Mucosa of descending colon (tissue), 3 donors: ENCODE data around the gene ATRIP. TPM values are rescaled to one million over a fixed set of nuclear protein-coding genes. Genes with fewer than 3 reads are reported as not detected.
"Not testable (repeated sequence)": the region's sequence is repeated elsewhere in the genome, so short reads cannot be mapped to it uniquely, and the experiment has no call there.

Source experiments
- ATAC-seq: fragments of 200-7000 bp; cut with Tn5 transposase; one replicate; pipeline ENCODE4 v1.9.1; 2020; ENCODE audit warnings: mild to moderate bottlenecking, moderate library complexity
- DNase-seq, 3 donors: peaks; one replicate each; pipeline ENCODE4 v3.0.0-alpha.2; 2020
- H3K36me3 ChIP-seq: fragments of 200-600 bp; one replicate; pipeline ENCODE4 v1.8.0; 2021; ENCODE audit warnings: low read depth, mild to moderate bottlenecking
- H3K4me1 ChIP-seq: fragments of 200-600 bp; one replicate; pipeline ENCODE4 v1.8.0; 2021; ENCODE audit warnings: low read depth, mild to moderate bottlenecking
- H3K4me3 ChIP-seq: fragments of 200-600 bp; one replicate; pipeline ENCODE4 v1.8.0; 2021; ENCODE audit warnings: mild to moderate bottlenecking
- H3K9me3 ChIP-seq: fragments of 200-600 bp; one replicate; pipeline ENCODE4 v1.8.0; 2021; ENCODE audit warnings: mild to moderate bottlenecking
- CTCF ChIP-seq: fragments of 200-600 bp; IDR thresholded peaks from one replicate; pipeline ENCODE4 v1.8.0; 2022; ENCODE audit warnings: antibody characterized with exemption, mild to moderate bottlenecking
- intact Hi-C, 2 donors: fragments of 100-400 bp; cut with DNase I in 1 of 2; cut with micrococcal nuclease in 1 of 2; formaldehyde crosslinking; loops; one replicate each; pipeline versions ENCODE4 v1.11.0 to v1.11.1; 2022; cut with DNase I, micrococcal nuclease
- total RNA-seq, 3 donors: library from RNA; stranded (reverse); fragmentation: NEBNext Ultra II Directional in 2 of 3; extraction: Animal tissue kit (Norgen Biotek cat#: 25700) in 2 of 3; gene quantifications; one replicate each; pipeline versions ENCODE4 v1.2.1 to v1.2.4, GENCODE V29; 2021 to 2023
- donor health status: DM: no; HTN: no; CAD: no; lungs with moderate emphysema.
- donor health status: DM: no; HTN: no; CAD: no.
- donor health status: DM: no; HTN: yes; CAD: no.

The ATRIP gene
- total RNA-seq, 3 donors from 2014 or later = 4.5 to 7.2 (median 6.2) TPM

GRCh38 chr3:48400824-48401433, 45.6 kb upstream of the ATRIP start:
- TF ChIP-seq CTCF = peak; percentile 45

GRCh38 chr3:48401434-48401901, 45.1 kb upstream of the ATRIP start:
- not testable (repeated sequence) for H3K4me1 ChIP-seq, H3K9me3 ChIP-seq, ATAC-seq, H3K36me3 ChIP-seq, H3K4me3 ChIP-seq
- intact Hi-C loops = loop anchor here (2.0 to 5.0 kb wide), 2 partner anchors 35 to 36 kb away; no protein-coding TSS in a partner anchor
- DNase-seq = peak in 2 of 3 donors; percentile 1 to 12

More at GRCh38 chr3:48400824-48401433, 45.6 kb upstream of the ATRIP start:
- Histone ChIP-seq H3K36me3 (no peaks in the 10 kb centered on the region), H3K4me1 (no peaks in the 10 kb centered on the region), H3K4me3 (no peak overlapping the region), H3K9me3 (no peaks in the 10 kb centered on the region)
- ATAC-seq (peak; percentile 79), DNase-seq (peak in 2 of 3 donors; percentile 45 to 60)
- intact Hi-C loops = loop anchor here (2.0 to 5.0 kb wide), 2 partner anchors 36 kb away; no protein-coding TSS in a partner anchor

- DNase-seq (peak; percentile 50 to 78 (median 51)), ATAC-seq (peak; percentile 31)
- no peak overlapping the region for H3K4me3 ChIP-seq
- no peaks in the 10 kb centered on the region for H3K36me3 ChIP-seq
- no peaks in the 10 kb centered on the region for H3K4me1 ChIP-seq
- intact Hi-C loops = loop anchor here in 1 of 2 donors (5.0 kb wide), 1 partner anchor 35 kb away; no protein-coding TSS in a partner anchor
- no peak for TF ChIP-seq CTCF
- H3K9me3 ChIP-seq = no peaks in the 10 kb centered on the region
These were observed 44.2 kb upstream of the ATRIP start for GRCh38 chr3:48402281-48402732.

GRCh38 chr3:48402907-48403306, 43.6 kb upstream of the ATRIP start:
- DNase-seq (no peak), ATAC-seq (no peak)
- H3K4me1 ChIP-seq = no peaks in the 10 kb centered on the region
- no peak overlapping the region for H3K4me3 ChIP-seq
- intact Hi-C loops = loop anchor here in 1 of 2 donors (5.0 kb wide), 1 partner anchor 34 kb away; no protein-coding TSS in a partner anchor
- H3K36me3 ChIP-seq = no peaks in the 10 kb centered on the region
- H3K9me3 ChIP-seq = no peaks in the 10 kb centered on the region
- no peak for TF ChIP-seq CTCF

- TF ChIP-seq CTCF = no peak
- ATAC-seq = no peak
- no peaks in the 10 kb centered on the region for H3K9me3 ChIP-seq
- H3K4me1 ChIP-seq = no peaks in the 10 kb centered on the region
- no peaks in the 10 kb centered on the region for H3K36me3 ChIP-seq
- intact Hi-C loops = loop anchor here in 1 of 2 donors (5.0 kb wide), 1 partner anchor 34 kb away; no protein-coding TSS in a partner anchor
- no peak overlapping the region for H3K4me3 ChIP-seq
- peak in 1 of 3 donors; percentile 15 for DNase-seq
These were observed 42.8 kb upstream of the ATRIP start for GRCh38 chr3:48403533-48404439.
